Amygdala (tissue), 56 donors: ENCODE results near the gene CEP112.

Experiments
- DNase-seq, 56 donors: peaks; one replicate each; lab custom pipeline; 2025; lab: John Stamatoyannopoulos, UW

The CEP112 gene

DNA sequence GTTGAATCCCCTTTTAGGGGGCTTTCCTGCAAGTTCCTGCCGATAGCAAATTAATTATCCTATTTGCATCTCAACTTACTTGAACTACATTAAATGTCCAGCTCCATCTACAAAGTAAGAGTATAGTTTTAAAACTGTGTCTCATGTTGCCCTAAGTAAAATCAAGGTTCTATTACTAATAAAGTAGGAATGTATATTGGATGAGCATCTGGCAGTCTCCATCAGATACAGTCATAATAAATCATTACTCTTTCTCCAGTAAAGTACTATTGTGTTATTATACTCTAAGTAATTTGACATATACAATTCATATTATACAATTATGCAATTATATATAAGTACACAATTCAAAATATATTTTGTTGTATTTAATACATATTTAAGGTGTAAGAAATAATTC is 249.3 kb downstream of the CEP112 start:
- DNase-seq: no peak

DNA sequence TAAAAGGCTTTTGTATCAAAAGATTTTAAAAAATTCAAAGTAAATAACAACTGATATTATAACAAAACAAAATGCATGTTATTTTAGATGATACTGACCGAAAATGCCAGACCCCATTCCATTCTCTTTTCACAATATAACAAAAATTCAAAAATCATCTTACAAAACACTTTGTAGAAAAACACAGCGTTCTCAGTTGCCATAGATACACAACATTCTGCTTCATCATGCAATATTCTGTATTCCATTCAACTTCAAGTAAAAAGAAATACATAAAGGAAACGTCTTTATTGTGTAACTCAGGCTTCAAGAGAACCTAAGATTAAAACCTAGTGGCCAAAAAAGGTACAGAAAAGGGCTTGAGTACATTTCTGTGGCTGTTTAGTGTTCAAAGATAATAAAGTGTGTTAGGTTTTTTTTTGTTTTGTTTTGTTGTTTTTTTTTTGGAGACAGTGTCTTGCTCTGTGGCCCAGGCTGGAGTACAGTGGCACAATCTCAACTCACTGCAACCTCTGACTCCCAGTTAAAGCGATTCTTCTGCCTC is 250.5 kb downstream of the CEP112 start:
- DNase-seq: no peak

DNA sequence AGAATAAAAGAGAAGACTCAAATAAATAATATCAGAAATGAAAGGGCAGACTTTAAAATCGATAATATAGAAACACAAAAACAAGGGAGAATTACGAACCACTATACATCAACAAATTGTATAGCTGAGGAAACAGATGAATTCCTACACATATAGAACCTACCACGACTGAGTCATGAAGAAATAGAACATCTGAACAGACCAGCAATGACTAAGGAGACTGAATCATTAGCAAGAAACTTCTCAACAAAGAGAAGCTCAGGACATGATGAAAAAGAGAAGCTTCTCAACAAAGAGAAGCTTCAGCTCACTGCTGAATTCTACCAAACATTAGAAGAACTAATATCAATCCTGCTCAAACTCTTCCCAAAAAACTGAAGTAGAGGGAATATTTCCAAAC is 255.9 kb downstream of the CEP112 start:
- DNase-seq: no peak

DNA sequence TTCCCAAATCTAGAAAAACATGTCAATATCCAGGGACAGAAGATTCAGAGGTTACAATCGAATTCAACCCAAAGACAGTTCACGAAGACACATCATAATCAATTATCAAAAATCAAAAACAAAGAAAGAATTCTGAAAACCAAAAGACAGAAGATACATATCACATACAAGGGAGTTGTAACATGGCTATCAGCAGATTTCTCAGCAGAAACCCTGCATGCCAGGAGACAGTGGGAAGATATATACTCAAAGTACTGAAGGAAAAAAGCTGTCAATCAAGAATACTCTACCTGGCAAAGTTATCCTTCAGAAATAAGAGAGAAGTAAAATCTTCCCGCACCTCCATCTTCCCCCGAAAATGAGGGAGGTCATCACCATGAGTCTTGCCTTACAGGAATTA is 258.6 kb downstream of the CEP112 start:
- no peak for DNase-seq

DNA sequence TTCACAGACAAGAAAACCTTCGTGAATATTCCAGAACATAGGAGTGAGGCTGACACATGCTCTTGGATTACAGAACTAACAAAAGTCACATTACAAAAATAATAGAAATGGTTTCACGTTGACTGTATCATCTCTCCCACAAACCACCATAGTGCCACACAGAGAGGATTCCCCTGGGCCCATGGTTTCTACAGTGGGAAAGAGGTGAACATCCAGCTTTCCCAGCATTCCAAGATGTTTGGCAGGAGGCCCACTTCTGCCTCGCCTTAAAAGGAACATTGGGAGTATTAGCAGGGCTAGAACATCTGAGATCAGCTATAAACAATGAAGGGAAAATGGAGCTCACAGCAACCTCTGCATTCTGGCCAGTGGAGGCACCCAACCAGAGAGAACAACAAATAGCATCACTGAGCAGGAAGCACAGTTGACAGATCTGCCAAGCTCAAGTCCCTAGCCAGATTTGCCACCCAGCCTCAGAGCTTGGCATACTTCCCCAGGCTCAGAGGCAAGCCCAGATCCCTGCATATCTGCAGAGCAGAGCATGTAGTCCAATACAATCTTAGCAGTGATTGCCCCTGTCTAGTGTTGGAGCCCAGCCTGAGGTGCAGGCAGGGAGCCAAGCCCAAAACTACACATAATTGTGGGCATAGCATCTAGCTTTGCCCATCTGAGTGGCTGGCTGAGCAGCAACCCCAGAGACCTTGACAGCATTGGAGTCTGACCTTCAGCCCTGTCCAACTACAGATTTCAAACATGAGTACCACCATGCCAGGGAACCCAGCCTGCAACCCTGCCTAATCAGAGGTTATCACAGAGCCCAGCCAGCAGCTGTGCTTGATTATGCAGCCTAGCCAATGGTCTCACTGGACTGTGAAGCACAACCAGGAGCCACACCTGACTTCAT is 260.4 kb downstream of the CEP112 start:
- no peak for DNase-seq

DNA sequence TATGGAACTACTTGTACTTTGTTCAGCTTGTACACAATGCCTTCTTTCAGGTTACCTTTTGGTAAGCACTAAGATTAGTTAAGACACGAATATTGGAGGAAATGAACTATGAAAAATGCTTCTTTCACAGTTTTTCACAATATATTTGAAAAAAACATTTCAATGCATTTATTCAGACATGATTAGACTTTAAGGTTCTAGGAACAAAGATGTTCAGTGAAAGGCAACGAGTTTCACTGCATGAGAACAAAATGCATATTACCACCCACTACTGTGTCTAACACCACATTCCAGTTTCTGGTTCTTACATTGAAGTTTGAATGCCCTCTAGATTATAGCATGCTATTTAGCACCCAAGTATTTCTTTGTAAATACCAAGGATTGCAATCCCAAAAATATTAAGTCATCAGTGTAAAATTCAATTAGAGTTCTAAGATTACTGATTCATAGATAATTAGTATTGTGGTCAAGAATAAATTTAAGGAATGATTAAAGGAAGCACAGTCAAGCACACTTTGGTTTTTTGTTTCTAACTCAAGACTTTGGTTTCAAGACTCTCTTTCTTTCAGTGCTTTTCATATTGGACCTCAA is 261.7 kb downstream of the CEP112 start:
- DNase-seq: no peak

DNA sequence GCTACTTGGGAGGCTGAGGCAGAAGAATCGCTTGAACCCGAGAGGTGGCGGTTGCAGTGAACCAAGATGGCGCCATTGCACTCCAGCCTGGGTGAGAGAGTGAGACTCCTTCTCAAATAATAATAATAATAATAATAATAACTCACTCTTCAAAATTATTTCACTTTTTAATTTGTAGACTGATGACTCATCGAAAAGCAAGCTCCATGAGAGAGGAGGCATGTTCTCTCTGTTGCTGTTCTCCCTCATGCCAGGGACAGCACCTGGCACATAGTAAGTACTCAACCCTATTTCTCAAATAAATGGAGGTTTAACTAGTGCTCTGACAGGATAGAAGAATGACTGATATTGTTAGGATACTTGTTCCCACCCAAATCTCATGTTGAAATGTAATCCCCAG is 265.3 kb downstream of the CEP112 start:
- DNase-seq: no peak

DNA sequence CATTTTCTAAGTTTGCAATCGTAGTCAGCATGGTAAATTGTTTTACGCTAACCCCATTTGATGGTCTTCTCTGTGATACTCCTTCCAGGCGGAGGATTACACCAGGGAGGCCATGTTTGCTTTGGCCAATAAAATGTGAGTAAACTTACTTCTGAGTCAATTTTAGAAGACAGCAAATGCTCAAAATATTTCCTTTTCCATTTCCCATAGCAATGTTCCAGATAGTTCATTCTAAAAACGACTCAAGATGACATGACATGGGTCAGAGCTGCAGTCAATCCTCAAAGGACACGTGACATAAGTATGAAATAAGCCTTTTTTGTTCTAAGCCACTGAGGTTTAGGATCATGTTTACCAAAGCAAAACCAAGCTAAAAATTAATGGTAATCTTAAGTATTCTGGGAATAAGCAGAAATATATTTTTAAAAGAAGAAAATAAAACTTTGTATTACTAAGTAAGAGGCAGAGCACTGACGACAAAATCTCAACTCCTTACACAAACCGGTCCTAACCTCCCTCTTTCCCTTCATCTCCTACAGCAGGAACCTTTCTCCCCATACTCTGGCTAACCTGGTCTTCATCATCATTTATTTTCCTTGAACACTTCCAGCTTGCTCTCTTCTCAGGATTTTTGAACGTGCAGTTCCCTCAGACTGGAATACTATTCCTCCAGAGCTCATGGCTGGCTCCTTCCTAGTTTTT is 266.2 kb downstream of the CEP112 start:
- DNase-seq: no peak

DNA sequence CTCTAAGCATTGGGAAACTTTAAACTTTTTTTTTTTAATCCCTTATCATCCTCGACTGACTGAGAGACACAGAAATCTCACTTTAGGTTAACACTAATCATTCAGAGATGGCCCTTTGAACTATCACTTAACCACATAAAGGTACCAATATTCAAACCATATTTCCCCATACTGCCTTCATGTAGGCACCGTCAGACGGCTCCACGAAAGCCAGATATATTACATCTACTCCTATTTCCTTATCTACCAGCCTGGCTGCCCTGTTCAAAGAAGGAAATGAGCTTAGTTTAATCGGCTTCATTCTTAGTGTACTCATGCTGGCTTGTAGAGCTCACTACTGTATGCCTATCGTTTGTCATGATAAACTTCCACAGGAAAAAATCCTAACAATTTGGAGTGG is 270.9 kb downstream of the CEP112 start:
- DNase-seq: no peak

DNA sequence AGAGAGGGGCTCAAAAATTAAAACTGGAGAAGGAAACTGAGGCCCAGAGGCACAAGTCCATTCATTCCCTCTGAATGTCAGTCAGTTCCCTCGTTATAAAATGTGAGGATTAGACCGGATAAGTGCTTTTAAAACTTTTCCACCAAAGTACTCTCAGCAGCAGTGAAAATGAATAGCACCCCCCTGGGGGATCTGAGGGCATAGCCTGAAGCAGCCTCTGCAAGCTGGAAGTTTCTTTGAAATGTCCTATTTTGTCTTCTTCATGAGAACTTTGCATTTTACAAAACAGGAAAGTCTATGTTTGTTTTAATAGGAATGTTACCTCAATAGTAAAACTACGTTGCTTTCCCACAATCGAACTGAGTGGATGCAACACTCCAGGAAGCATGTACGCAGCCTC is 273.0 kb downstream of the CEP112 start:
- no peak for DNase-seq

DNA sequence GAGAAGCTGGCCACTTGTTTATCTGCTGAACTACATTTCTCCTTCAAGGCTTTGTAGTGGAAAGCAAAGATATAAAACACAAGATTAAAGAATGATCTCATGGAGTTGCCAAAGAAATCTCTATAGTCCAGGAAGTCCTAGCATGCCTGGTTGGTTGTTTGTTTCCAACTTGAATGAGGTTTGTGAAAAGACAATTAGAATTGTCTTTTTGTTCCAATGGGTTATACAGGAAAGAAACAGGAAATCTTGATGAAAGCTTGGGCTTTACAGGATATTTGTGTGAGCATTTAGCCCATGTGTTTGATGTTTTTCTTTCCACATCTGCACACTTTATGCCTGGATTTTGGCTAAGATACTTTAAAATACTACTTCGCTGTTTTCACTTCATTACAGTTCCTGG is 273.4 kb downstream of the CEP112 start:
- DNase-seq: no peak

DNA sequence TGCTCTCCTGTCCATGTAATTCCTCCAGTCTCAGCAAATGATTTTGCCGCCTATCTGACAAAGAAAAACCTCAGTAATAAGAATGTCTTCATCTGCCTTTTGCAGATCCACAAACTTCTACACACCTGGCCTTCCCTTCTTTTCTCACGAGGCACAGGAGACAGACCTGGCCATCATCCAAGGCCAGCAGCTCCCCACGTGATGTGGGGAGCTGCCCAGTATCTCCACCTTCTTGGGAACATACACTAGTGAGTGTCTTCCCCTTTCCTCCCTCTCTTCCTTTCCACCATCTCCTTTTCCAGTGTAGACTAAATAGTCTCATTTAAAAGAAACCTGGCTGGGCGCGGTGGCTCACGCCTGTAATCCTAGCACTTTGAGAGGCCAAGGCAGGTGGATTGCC is 274.4 kb downstream of the CEP112 start:
- no peak for DNase-seq

DNA sequence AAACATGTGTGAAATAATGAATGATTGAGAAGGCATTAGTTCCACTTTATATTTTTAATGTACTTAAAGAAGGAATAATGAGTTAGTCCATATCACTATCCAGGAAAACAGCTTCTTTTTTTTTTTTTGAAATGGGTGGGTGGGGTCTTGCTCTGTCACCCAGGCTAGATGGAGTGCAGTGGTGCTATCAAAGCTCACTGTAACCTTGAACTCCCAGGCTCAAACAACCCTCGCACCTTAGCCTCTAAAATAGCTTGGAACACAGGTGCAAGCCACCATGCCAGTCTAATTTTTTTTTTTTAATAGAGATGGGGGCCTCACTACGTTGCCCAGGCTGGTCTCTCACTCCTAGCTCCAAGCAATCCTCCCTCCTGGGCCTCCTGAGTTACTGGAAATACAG is 275.5 kb downstream of the CEP112 start:
- no peak for DNase-seq

DNA sequence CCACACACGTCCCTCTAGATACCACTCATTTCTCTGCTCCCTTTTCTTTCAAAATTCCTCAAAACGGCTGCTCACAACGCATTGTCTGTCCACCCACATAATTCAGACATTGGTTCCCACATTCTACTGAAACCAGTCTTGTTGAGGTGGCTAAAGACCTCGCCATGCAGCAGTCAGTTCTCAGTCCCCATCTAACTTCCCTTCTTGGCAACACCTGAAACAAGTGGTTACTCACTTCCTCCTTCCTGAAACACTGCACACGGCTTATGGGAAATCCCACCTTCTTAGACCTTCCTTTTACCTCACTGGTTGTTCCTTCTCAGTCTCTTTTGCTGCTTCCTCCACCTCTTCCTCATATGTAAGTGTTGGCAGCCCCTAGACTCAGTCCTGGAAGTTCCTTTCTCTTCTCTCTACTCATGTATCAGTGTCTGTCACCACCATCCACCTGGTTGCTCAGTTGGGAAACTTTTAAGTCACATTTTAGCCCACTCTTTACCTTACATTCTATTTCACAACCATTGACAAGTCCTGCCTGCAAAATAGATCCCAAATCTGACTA is 277.1 kb downstream of the CEP112 start:
- no peak for DNase-seq

DNA sequence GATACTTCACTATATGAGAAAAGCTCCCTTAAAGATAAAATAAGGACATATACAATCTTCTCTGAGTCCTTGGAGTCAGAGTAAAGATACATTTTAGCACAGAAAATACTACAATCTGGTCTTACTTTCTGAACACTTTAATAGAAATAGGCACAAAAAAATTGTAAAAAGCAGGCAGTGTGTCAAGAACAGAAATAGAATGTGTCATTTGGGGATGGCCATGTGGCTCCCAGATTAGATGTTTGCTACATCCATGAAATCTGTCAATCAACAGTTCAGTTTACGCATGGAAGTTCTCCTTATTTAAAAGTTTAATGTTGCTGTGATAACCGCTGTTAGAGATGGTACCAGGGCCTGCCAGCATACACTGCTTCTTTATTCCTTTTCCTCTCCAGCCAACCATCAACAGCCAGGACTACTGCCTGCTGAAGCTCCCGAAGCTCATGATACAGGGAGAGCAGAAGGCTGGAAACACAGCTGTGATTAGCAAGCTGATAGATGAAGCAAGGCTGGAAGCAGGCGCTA is 278.5 kb downstream of the CEP112 start:
- DNase-seq: no peak

DNA sequence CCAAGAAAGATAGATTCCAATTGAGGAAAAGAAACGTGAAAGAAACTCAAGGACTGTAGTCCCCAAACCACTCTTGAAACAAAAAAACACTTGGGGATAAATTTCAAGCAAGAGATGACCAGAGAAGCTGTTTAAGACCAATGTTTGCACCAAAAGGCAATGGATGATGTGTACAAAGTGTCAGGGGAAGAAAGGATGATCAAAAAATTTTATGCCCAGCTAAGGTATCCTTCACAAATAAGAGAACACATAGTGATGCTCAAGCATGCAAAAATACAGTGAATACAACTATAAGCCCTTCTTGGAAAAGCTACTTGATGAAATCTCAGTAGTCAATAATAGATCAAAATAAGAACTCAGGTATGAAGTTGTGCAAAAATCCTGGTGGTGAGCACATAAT is 281.1 kb downstream of the CEP112 start:
- DNase-seq: no peak

DNA sequence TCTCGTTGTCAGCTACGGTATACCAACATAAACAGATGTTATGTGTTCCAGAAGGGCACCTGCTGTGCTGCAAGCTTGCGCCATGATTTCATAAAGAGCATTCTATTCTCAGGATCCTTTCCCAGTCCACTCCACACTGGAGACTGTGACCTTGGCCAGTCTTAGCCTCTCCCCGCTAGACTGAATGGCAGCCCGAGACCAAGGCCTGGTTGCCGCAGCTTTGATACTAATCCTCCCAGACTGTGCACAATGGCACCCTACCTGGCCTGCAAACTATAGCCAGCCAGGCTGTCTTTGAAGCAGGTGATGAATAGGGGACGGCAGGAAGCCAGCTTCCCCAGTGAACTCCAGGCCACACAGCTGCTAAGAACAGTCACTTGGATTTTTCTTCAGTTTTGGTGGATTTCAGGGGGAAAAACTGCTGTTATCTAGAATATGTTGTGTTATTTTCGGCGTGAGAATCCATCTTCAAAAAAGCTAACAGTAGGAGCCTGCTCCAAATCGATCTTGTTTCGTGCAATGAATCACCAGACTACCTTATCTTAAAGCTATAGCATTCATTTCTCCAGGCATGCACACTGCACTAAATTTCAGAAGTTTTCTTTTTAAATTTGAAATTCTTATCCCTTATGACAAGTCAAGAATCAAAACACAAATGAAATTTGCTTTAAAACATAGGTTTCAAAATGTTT is 289.0 kb downstream of the CEP112 start:
- no peak for DNase-seq

DNA sequence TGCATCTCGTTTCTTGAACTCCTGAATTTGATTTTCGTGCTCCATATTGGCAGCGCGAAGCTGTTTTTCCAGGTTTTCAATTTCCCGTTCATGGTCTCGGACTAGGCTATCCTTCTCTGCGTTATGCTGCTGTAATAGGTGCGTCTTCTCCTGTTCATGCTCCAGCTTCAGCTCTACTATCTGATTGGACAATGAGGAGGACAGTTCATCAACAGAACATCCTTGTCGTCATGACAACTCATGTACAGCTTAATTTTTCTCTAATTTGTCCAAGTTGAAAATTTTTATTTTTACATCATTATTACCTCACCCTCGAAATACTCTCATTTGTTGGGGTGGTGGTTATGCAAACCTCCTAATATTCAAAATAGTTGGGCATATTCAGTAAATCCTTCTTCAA is 289.8 kb downstream of the CEP112 start:
- no peak for DNase-seq

DNA sequence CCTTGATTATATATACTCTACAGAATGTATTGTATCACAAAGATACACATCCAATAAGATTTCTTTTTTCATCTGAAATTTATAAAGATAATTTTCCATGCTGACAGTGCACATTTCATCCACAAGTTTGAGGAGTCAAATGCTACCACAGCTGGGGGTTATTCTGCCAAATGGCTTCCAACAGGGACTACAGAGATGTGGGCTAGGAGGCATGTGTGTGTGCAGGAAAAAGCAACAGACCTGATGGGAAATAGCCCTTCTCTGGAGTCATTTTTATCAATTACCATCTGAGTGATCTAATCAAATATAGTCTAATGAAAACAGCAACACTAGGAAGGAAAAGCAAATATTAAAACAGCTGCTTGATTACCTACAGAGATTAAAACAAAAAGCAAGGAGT is 290.5 kb downstream of the CEP112 start:
- DNase-seq: no peak

DNA sequence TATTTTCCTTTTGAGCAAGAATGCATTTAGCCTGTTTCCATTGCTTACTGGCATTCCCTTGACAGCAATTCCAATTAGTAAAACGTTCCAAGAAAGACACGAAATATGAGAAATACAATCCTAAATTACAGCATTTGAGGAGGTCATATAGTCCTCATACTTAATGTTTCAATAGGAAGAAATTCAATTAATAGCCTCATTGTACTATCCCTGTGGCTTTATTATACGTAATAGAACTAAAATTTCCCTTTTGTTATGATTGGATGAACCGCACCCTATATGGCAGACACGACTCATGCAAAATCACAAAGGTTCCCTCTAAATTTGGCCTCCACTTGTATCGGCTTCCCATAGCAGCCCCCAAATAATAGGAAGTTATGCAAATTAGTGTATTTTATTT is 291.7 kb downstream of the CEP112 start:
- no peak for DNase-seq
